GM19372 (cell line): Measurements from ENCODE around the gene ANAPC2.

Source experiments
- ATAC-seq: cut with Tn5 transposase; IDR thresholded peaks from one replicate; pipeline ENCODE4 v1.9.1; 2021; ENCODE audit warnings: mild to moderate bottlenecking, low read depth, moderate library complexity; ENCODE audit not compliant: unreplicated experiment

ANAPC2 gene

GRCh38 chr9:137215196-137215986 is 27.0 kb upstream of the ANAPC2 start:
- ATAC-seq, result no peak

- ATAC-seq, result no peak
Measured at GRCh38 chr9:137214620-137215019, 26.3 kb upstream of the ANAPC2 start.

- no peak for ATAC-seq
Measured at GRCh38 chr9:137213160-137214060, 25.1 kb upstream of the ANAPC2 start.

DNA sequence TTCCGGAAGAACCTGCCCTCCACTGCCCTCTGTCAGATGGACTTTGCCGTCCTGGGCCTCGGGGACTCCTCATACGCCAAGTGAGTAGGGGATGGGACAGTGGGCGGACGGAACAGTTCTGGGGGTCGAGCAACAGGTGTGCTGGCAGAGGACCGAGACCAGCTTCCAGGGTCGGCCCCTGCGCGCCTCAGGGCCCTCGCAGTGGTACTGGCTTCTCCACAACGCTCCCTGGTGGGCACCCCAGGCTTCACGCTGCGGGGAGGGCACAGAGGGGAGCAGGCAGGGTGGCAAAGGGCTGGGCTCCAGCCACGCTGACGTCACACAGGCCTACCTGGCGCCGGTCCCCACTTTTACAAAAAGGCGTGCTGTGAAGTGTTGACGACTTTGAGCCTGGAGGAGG is 24.2 kb upstream of the ANAPC2 start:
- ATAC-seq, result no peak

GRCh38 chr9:137211532-137211931 is 23.2 kb upstream of the ANAPC2 start:
- no peak for ATAC-seq

DNA sequence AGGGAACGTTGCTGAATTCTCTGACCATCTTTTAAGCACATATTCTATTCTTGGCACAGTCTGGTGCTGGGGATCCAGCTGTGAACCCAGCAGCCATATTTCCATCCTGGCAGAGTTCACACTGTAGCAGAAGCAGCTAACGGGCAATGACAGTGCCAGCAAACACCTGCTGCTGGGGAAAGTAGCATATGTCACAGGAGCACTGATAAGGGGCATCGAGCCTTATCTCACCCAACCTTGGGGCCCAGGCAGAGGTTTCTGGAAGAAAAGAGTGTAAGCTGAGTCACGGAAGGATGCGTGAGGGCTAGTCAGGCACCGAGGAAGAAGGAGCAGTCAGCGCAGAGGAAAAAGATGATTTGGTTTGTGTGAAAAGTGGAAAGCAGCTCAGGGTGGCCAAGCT is 18.2 kb upstream of the ANAPC2 start:
- ATAC-seq, result no peak

GRCh38 chr9:137205126-137206069 is 17.0 kb upstream of the ANAPC2 start, which contains the start of the genes NDOR1 and TMEM203:
NDOR1 (plus strand) TSS chr9:137205700; CDS start chr9:137205778, 78 bp downstream.
TMEM203 (minus strand) TSS chr9:137205648; CDS start chr9:137205414, 234 bp downstream.
- ATAC-seq, result no peak

GRCh38 chr9:137204731-137205125 is 16.4 kb upstream of the ANAPC2 start:
- no peak for ATAC-seq

DNA sequence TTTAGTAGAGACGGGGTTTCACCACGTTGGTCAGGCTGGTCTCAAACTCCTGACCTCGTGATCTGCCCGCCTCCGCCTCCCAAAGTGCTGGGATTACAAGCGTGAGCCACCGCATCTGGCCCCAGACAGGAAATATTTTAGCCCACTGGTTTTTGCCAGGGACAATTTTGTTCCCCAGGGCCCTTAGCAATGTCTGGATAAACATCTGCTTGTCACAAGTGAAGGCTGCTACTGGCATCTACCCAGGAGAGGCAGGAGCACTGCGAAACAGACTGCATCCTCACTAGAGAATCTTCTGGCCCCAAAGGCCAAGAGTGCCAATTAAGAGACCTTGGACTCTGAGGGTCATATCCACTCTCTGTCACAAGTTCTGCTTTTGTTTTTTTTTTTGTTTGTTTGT is 14.6 kb upstream of the ANAPC2 start:
- no peak for ATAC-seq

DNA sequence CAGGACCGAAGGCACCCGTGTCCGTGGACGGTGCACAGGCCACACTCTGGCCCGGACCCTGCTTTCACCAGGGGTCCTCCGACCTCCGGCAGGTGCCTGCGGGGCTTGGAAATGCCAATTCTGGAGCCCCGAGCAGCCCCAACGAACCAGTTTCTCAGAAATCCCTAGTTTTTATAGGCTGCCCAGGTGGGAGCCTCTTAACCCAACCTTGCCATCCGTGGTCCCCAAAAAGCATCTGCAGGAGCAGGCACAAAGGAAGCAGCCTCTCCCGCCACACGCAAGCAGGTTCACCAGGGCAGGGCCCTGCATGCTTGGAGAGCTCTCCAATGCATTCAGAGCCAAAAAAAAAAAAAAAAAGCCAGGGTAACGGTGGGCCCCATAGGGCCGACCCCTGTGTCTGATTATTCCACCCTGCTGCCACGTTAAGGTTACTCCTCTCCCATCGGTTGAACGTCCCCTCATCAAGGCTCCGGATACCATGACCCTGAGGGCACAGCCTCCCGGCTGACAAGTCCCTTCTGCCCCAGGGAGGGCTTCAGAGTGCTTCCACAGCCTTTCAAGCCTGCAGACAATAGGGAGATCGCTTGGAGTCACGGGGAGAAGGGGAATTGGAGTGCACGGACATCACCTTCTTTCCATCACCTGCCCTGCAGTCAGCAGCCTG is 13.0 kb upstream of the ANAPC2 start:
- ATAC-seq, result no peak

DNA sequence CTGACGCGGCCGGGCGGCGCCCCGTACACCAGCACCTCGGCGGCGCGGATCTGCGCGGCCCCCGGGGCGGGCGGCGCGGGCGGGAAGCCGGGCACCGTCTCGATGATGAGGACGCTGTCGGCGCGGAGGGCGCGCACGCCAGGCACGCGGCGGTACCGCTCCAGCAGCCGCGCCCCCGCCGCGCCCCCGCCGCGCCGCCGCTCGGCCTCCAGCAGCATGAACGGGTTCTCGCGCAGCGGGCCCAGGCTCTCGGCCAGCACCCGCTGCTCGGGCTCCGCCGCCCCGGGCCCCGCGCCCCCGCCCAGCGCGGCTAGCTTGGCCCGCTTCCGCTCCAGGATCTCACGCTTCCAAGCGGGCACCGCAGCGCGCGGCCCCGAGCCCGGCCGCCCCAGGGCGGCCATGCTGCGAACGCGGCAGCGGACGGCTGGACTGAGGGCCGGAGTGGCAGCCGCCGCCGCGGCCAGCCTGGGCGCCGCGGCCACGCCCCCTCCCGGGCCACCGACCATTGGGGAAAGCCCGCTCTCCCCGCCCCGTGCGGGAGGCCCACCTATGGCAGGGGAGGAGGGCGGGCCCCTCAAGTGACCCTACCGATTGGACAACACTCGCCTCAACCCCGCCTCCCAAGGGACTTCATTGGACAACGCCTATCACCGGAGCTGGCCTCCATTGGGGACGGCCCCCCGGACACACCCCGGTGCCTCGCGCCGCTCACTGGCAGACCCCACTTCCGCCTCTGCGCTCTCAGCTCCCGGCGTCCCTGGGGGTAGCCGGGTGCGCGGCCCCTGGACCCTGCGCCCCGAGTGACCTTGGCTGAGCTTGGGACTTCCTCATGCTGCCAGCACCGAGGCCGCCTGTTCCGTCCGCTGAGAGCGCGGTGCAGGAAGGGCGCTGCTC is 12.2 kb upstream of the ANAPC2 start, which contains the start of gene TPRN:
Gene TPRN, minus strand, starts transcription at position 431 of the 894 bp plus-strand sequence. Its CDS starts 30 bp downstream, at position 401.
- ATAC-seq, result peak; percentile 90

DNA sequence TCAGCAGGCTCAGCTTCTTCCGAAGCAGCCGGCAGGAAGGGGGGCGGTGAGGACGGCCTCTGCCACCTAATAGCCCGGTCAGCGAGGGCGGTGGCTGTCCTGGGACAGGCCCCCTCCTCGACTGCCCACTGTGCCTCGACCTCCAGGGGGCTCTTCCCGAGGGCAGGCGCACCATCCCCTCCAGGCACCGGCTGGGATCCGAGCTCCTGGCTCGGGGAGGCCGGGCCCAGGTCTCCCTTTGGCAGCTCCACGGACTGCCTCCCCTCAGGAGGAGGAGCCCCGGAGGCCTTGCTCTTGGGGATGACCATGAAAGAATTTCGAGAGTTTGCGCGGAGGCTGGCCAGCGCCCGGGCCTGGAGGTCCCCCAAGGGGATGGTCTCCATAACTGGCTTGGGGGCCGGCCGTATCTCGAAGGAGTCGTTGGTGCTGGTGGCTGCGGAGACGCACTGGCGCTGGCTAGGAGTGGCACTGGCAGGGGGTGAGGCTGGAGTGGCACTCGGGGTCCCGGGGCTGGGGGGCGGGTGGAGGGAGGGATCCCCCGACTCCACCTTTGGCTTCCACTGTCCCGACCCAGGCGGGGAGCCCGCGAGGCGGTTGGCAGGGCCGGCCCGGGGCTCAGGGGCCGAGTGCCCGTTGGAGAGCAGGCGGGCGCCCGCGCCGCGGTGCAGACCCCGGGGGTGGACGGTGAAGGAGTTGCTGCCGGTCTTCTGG is 11.2 kb upstream of the ANAPC2 start:
- ATAC-seq, result no peak

DNA sequence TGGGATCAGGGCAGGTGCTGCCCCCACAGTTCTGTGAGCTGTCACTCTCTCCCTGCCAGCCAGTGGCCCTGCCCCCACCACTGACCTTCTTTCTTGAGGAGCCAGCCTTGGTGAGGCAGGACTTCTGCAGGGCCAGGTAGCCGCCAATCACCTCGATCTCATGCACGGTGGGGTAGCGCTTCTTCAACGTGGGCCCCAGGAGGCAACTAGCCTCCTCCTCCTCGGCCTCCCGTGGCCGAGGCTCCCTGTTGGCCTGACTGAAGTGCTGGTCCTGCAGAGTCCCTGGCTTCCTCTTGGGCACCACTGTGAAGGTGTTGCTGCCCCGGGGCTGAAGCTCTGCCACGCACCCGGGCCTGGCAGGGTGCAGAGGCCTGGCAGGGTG is 10.5 kb upstream of the ANAPC2 start:
- ATAC-seq, result no peak

DNA sequence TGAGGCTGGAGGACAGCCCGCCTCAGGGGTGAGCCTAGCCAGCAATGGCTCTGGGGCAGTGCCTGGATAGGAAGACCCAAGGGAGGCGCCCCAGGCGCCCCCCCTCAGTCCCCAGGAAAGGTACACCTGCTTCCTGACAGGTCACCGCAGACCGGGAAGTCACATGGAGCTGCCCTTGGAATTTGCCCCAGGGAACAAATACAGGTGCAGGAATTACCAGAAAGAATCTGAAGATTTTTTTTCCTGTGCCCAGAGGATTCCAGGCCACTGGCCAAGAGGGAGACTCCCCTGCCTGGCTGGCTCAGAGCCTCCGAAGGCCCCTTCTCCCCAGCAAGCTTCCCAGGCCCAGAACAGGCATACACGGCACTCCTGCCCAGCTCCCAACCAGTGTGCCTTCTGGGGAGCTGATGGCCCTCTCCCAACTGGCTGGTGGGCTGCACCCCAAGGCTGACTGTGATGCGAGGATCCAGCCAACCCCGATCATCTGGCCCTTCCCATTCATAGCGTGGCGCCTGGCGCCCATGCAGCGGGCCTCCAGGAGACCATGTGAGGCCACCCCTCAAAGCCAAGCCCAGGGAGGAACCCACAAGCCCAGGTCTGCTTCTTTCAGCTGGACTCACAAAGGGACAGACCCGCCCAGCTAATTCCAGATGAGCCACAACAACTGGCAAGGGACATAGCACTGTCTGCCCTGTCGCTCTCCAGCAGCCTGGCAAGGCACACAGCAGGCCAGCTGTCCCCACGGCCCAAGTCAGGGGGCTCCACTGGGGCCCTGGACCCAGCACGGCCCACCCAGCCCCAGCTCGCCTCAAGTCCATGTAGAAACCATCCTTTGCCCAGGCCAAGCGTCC is 9.9 kb upstream of the ANAPC2 start:
- no peak for ATAC-seq

GRCh38 chr9:137195525-137196220 is 7.3 kb upstream of the ANAPC2 start:
- no peak for ATAC-seq

- no peak for ATAC-seq
Measured at GRCh38 chr9:137194909-137195308, 6.5 kb upstream of the ANAPC2 start.

DNA sequence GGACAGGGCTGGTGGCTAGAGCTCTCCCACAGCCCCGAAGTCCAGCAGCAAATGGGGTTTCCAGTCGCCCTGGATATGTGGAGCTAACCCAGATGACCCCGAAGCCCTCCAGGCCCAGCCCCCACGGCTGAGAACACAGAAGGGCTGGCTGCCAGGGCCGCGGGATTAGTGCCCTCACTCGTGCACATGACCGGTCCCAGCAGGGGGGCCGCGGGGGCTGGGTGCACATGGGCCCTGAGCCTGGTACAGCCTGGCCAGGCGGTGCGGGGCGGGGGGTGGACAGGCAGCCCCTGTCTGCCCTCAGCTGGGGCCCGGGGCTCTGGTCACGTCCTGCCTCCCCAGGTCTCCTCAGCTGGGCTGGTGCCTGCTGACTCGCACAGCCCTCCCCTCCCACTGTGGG is 6.0 kb upstream of the ANAPC2 start:
- ATAC-seq, result no peak
